ENCODE data around the gene ANKRD9.
"Not testable (repeated sequence)": the region's sequence is repeated elsewhere in the genome, so short reads cannot be mapped to it uniquely, and the experiment has no call there.

Gene ANKRD9

GRCh38 chr14:102525219-102525928 is 15.8 kb upstream of the ANKRD9 start:
- no peaks in the 10 kb centered on the region for H3K27me3 ChIP-seq (ENCODE audit: low read depth)
- in situ Hi-C loops (cut with MboI; ENCODE audit: low sequenced_read_pairs) = no loop called here
- H3K9me3 ChIP-seq = no peaks in the 10 kb centered on the region
- H3K4me3 ChIP-seq = peak overlapping the region; percentile 40
- H3K36me3 ChIP-seq (replicated peaks) = no peaks in the 10 kb centered on the region
- DNase-seq (ENCODE audit: low spot score in 2 of 2) = peak; percentile 72 to 73
- peaks cover 19% of the 10 kb centered on the region for H3K4me1 ChIP-seq

- no peaks in the 10 kb centered on the region for H3K9me3 ChIP-seq
- peak; percentile 99 to 100 for DNase-seq (ENCODE audit: low spot score in 2 of 2)
- H3K4me1 ChIP-seq = peaks cover 18% of the 10 kb centered on the region
- H3K36me3 ChIP-seq (replicated peaks) = no peaks in the 10 kb centered on the region
- in situ Hi-C loops (cut with MboI; ENCODE audit: low sequenced_read_pairs) = loop anchor here (25.0 kb wide), 1 partner anchor 562 kb away; the partner anchor contains the start of gene DYNC1H1
- peak overlapping the region; percentile 40 for H3K4me3 ChIP-seq
- H3K27me3 ChIP-seq (ENCODE audit: low read depth) = no peaks in the 10 kb centered on the region
These were observed 15.1 kb upstream of the ANKRD9 start for GRCh38 chr14:102524451-102525218.

- DNase-seq (ENCODE audit: low spot score in 2 of 2) = no peak
- H3K27me3 ChIP-seq (ENCODE audit: low read depth) = no peaks in the 10 kb centered on the region
- H3K4me1 ChIP-seq = peaks cover 18% of the 10 kb centered on the region
- peak overlapping the region; percentile 10; the same call in 1 of the 2 replicates for H3K4me3 ChIP-seq
- in situ Hi-C loops (cut with MboI; ENCODE audit: low sequenced_read_pairs) = loop anchor here (25.0 kb wide), 1 partner anchor 562 kb away; the partner anchor contains the start of gene DYNC1H1
- no peaks in the 10 kb centered on the region for H3K9me3 ChIP-seq
- no peaks in the 10 kb centered on the region for H3K36me3 ChIP-seq (replicated peaks)
These were observed 14.2 kb upstream of the ANKRD9 start for GRCh38 chr14:102523569-102524450.

- peaks cover 18% of the 10 kb centered on the region for H3K4me1 ChIP-seq
- H3K4me3 ChIP-seq = no peak overlapping the region
- no peaks in the 10 kb centered on the region for H3K27me3 ChIP-seq (ENCODE audit: low read depth)
- in situ Hi-C loops (cut with MboI; ENCODE audit: low sequenced_read_pairs) = loop anchor here (25.0 kb wide), 1 partner anchor 561 kb away; the partner anchor contains the start of gene DYNC1H1
- no peaks in the 10 kb centered on the region for H3K9me3 ChIP-seq
- DNase-seq (ENCODE audit: low spot score in 2 of 2) = no peak
- H3K36me3 ChIP-seq (replicated peaks) = no peaks in the 10 kb centered on the region
These were observed 13.6 kb upstream of the ANKRD9 start for GRCh38 chr14:102523200-102523568.

GRCh38 chr14:102519709-102520108 is 10.1 kb upstream of the ANKRD9 start:
- in situ Hi-C loops (cut with MboI; ENCODE audit: low sequenced_read_pairs) = loop anchor here (10.0 to 25.0 kb wide), 2 partner anchors 285 to 557 kb away; partner anchors contain the start of gene DYNC1H1

GRCh38 chr14:102518063-102518648 is 8.6 kb upstream of the ANKRD9 start:
- DNase-seq (ENCODE audit: low spot score in 2 of 2) = no peak
- peaks cover 4% of the 10 kb centered on the region for H3K4me1 ChIP-seq
- no peak overlapping the region for H3K4me3 ChIP-seq
- no peaks in the 10 kb centered on the region for H3K27me3 ChIP-seq (ENCODE audit: low read depth)
- in situ Hi-C loops (cut with MboI; ENCODE audit: low sequenced_read_pairs) = loop anchor here (10.0 to 25.0 kb wide), 2 partner anchors 283 to 556 kb away; partner anchors contain the start of gene DYNC1H1
- no peaks in the 10 kb centered on the region for H3K9me3 ChIP-seq
- no peaks in the 10 kb centered on the region for H3K36me3 ChIP-seq (replicated peaks)

More at GRCh38 chr14:102519709-102520108, 10.1 kb upstream of the ANKRD9 start:
- H3K9me3 ChIP-seq; H3K27me3 ChIP-seq (ENCODE audit: low read depth); H3K4me3 ChIP-seq; DNase-seq (ENCODE audit: low spot score in 2 of 2); H3K36me3 ChIP-seq (replicated peaks); H3K4me1 ChIP-seq: not testable (repeated sequence)

- Histone ChIP-seq H3K27me3 (ENCODE audit: low read depth) (no peaks in the 10 kb centered on the region), H3K4me3 (peak overlapping the region; percentile 44)
- in situ Hi-C loops (cut with MboI; ENCODE audit: low sequenced_read_pairs) = loop anchor here (10.0 to 25.0 kb wide), 2 partner anchors 283 to 555 kb away; partner anchors contain the start of gene DYNC1H1
These were observed 8.0 kb upstream of the ANKRD9 start for GRCh38 chr14:102517392-102518062.

GRCh38 chr14:102516531-102517391 is 7.2 kb upstream of the ANKRD9 start:
- peaks cover 4% of the 10 kb centered on the region for H3K4me1 ChIP-seq
- no peaks in the 10 kb centered on the region for H3K9me3 ChIP-seq
- H3K27me3 ChIP-seq (ENCODE audit: low read depth) = no peaks in the 10 kb centered on the region
- in situ Hi-C loops (cut with MboI; ENCODE audit: low sequenced_read_pairs) = loop anchor here (10.0 to 25.0 kb wide), 2 partner anchors 282 to 554 kb away; partner anchors contain the start of gene DYNC1H1
- peak; percentile 47 to 78 for DNase-seq (ENCODE audit: low spot score in 2 of 2)
- H3K4me3 ChIP-seq = peak overlapping the region; percentile 44
- H3K36me3 ChIP-seq (replicated peaks) = no peaks in the 10 kb centered on the region

More at GRCh38 chr14:102517392-102518062, 8.0 kb upstream of the ANKRD9 start:
- H3K36me3 ChIP-seq (replicated peaks) = no peaks in the 10 kb centered on the region
- peaks cover 4% of the 10 kb centered on the region for H3K4me1 ChIP-seq
- peak in 1 of 2 experiments; percentile 41 for DNase-seq (ENCODE audit: low spot score in 2 of 2)
- no peaks in the 10 kb centered on the region for H3K9me3 ChIP-seq

- H3K36me3 ChIP-seq (replicated peaks) = no peaks in the 10 kb centered on the region
- no peak for DNase-seq (ENCODE audit: low spot score in 2 of 2)
- no peak overlapping the region for H3K4me3 ChIP-seq
- peaks cover 10% of the 10 kb centered on the region for H3K4me1 ChIP-seq
- H3K9me3 ChIP-seq = no peaks in the 10 kb centered on the region
- in situ Hi-C loops (cut with MboI; ENCODE audit: low sequenced_read_pairs) = loop anchor here (10.0 to 25.0 kb wide), 2 partner anchors 280 to 553 kb away; partner anchors contain the start of gene DYNC1H1
- no peaks in the 10 kb centered on the region for H3K27me3 ChIP-seq (ENCODE audit: low read depth)
These were observed 5.6 kb upstream of the ANKRD9 start for GRCh38 chr14:102514987-102515733.

GRCh38 chr14:102513899-102514772 is 4.6 kb upstream of the ANKRD9 start:
- no peak for DNase-seq (ENCODE audit: low spot score in 2 of 2)
- Histone ChIP-seq H3K27me3 (ENCODE audit: low read depth) (no peaks in the 10 kb centered on the region), H3K9me3 (no peaks in the 10 kb centered on the region), H3K36me3 (replicated peaks) (no peaks in the 10 kb centered on the region), H3K4me3 (no peak overlapping the region), H3K4me1 (peaks cover 12% of the 10 kb centered on the region)
- in situ Hi-C loops (cut with MboI; ENCODE audit: low sequenced_read_pairs) = loop anchor here (10.0 to 25.0 kb wide), 2 partner anchors 279 to 552 kb away; partner anchors contain the start of gene DYNC1H1
